A673 (cell line): ENCODE results near the gene PNMT.

Experiments
- EZH2 ChIP-seq: fragments of 200-600 bp; sonication (generic); IDR thresholded peaks from 2 replicates; pipeline ENCODE4 v1.6.1; 2017; ENCODE audit warnings: borderline replicate concordance, low read depth, mild to moderate bottlenecking, mixed read lengths, antibody characterized with exemption, low read length; ENCODE audit not compliant: poor library complexity, severe bottlenecking
- TF ChIP-seq, protein P1 (sequence below): fragments of 300-800, 200-600 bp; sonication (generic); conservative IDR thresholded peaks from 2 replicates; pipeline ENCODE4 v1.5.1; 2017; ENCODE audit warnings: low read depth, mild to moderate bottlenecking, antibody characterized with exemption, low read length, moderate library complexity, mixed read lengths

DNA sequence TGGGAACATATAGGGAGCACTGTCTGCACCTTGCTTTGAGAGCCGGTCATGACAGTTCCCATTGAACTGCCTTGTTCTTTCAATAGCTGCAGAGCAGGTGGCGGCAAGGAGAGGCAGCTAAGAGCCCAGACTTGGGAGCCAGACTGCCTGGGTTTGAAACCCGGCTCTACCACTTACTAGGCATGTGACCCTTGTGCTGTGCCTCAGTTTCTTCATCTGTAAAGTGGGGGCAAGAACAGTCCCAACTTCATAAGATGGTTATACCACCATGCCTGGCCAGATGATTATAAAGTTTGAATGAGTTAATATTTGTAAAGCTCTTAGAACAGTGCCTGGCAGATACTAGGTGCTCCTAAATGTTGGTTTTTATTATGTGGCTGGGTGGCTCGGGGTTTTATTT is 46.0 kb downstream of the PNMT start:
- TF ChIP-seq, protein P1, sequence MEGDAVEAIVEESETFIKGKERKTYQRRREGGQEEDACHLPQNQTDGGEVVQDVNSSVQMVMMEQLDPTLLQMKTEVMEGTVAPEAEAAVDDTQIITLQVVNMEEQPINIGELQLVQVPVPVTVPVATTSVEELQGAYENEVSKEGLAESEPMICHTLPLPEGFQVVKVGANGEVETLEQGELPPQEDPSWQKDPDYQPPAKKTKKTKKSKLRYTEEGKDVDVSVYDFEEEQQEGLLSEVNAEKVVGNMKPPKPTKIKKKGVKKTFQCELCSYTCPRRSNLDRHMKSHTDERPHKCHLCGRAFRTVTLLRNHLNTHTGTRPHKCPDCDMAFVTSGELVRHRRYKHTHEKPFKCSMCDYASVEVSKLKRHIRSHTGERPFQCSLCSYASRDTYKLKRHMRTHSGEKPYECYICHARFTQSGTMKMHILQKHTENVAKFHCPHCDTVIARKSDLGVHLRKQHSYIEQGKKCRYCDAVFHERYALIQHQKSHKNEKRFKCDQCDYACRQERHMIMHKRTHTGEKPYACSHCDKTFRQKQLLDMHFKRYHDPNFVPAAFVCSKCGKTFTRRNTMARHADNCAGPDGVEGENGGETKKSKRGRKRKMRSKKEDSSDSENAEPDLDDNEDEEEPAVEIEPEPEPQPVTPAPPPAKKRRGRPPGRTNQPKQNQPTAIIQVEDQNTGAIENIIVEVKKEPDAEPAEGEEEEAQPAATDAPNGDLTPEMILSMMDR, result no peak
- no peak for TF ChIP-seq EZH2
